Activated CD8-positive, alpha-beta memory T cell treated with anti-CD3 and anti-CD28 coated beads, Interleukin-2, amount 50 U/mL, for 1 hour (primary cell): ENCODE data around the gene PIK3R4.

Source experiments
- DNase-seq: peaks from one replicate; pipeline ENCODE4 v3.0.0-alpha.2; 2020; ENCODE audit errors: extremely low read depth

PIK3R4 gene

GRCh38 chr3:130741946-130742610 is 4.6 kb downstream of the PIK3R4 start:
- no peak for DNase-seq

- DNase-seq = no peak
Observed at GRCh38 chr3:130739848-130740247, 6.8 kb downstream of the PIK3R4 start.

DNA sequence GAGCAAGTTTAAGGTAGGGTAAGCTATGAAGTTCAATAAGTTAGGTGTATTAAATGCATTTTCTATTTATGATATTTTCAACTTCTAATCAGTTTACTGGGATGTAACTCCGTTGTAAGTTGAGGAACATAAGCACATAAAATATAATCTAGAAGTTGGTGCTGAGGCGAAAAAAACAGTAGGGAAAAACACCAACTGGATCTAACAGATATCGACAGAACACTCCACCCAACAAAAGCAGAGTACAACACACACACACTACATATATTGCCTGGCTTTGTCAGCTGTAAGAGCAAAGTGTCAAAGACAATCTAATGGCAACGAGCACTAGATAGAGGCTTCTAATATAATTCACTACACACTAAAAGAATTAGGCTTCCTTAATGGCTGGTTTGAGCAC is 8.4 kb downstream of the PIK3R4 start:
- DNase-seq = no peak

- DNase-seq = no peak
Observed at GRCh38 chr3:130737622-130738021, 9.0 kb downstream of the PIK3R4 start.

- DNase-seq = no peak
Observed at GRCh38 chr3:130733236-130733875, 13.3 kb downstream of the PIK3R4 start.

DNA sequence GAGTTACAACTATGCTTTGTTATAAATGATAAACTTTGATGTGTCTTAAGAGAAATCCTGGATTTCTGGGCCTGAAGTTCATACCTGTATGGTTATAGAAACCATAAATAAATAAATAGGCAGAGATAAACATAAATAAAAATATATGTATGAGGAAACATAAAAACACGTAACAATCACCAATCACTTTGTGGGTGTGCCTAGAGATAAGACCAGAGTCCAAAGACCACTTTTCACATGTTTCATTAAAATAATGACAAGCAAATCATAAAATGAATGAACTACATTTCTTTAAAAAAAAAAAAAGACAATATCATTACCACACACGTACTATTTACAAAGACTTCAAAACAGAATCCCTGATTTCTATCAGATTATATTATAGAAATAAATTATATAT is 14.1 kb downstream of the PIK3R4 start:
- DNase-seq = no peak

GRCh38 chr3:130731817-130732216 is 14.8 kb downstream of the PIK3R4 start:
- DNase-seq = no peak

DNA sequence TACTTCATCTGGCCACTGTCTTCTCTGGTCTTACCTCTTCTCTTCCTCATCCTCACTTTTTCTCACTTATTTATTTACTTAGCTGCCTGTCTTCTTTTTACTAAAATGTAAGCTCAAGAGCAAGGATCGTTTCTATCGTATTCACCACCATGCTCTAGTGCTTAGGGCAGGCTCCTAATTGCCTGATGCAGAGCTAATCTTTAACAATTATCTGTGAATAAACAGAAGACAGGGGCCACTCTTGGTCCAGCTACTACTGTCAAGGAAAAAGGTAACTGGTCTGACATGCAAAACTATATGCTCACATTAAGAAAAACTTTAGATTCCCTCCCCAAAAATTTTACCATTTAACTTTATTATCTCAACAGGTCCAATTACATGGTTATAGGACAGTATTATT is 17.5 kb downstream of the PIK3R4 start:
- no peak for DNase-seq

DNA sequence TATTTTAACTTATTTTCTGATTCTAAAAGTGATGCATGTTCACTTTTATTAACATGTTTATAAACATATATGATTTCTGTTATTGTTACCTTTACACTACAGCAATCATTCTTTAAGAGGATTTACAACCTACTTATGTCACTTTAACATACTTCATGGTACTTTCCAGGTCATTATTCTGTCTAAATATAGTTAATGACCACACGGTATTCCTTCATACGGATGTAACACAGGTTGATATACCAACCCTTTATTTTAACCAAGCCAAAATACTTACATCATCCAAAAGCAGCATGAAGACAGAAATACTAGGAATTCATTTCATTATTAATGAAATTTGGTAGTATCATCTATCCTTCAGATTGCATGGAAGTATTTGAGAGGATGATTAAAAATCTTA is 18.6 kb downstream of the PIK3R4 start:
- no peak for DNase-seq

DNA sequence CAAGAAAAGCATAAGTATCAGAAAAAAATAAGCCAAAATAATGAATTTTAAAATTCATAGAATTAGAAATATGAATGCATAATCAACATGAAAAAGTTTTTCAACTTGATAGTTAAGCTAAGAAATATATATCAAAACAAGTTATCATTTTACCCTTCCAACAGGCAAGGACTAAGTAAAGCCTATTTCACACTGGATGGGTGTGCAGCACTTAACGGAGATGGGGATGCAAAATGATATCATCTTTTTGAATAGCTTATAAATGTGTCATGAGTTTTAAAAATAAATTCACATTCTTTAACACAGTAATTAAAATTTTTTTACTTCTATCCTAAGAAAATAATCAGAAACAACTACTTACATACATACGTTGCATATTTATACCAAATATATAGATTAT is 20.9 kb downstream of the PIK3R4 start:
- DNase-seq = no peak

DNA sequence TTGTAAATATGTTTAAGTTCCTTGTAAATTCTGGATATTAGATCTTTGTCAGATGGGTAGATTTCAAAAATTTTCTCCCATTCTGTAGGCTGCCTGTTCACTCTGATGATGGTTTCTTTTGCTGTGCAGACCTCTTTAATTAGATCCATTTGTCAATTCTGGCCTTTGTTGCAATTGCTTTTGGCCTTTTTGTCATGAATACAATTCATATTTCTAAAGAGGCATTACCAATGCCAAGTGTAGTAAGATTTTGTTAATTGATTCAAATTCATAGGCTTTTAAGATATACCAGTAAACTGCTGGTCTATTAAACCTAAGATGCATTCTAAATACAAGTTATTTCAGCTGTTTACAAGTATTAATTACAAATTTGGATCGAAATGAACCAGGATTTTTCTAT is 31.0 kb downstream of the PIK3R4 start:
- no peak for DNase-seq

DNA sequence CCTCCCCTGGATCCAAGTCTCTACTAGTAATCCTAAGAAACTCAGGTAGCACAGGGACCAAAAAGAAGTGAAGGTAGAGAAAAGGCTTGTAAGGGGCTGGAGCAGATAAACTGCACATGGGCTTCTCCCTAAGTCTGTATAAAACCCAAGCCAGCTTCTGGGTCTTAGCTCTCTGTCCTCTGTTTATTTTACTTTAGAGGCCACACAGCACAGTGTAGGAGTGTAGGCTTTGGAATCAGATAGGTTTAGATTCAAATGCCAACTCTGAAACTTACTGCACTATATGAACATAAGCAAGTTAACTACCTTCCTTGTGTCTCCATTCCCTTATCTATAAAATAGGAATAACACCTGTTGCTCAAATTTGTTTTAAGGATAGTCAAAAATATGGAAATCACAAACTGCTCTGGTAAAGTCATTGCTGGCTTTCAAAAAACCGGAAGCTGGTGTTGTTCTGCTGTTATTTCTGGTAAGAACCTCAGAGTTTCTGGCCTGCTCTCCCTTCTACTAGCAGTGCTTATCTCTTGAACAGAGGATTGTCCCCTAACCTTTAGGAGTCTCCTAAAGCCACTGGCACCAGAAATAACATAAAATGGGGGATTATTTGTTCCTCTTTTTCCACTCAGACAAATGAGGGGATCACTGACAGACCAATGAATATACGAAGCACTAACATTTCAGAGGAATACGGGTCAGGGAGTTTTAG is 33.8 kb downstream of the PIK3R4 start:
- no peak for DNase-seq

DNA sequence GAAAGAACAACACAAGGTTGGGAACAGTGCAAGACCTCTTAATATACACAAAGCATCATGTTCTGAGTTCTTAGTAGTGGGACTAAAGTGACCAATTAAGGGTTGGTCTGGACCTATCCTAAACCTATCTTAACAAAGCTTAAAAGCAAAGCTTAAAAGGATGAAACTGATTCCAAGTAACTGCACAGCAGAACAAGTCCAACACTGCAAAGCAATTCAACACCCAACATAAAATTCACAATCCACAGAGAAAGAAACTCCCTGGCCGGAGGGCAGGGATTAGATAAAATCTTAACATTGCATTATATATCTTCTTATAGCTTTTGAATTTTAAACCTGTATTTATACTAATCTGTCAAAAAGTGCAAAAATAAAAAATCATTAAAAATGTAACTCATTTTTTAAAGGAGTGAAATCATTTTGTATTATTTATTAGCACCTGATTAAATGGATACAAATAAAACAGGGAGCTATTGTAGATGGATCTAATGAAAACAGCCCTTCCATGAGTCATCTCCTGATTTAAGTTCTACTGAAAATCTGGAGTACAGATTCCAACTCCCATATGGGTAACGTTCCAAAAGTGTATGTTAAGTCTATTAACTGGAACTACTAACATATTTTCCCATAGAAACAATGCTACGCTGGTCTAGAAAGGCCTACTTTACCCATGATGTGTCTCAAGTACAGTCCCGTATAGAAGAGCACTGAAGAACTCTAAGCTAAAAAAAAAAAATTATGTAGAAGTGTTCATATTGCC is 34.9 kb downstream of the PIK3R4 start:
- DNase-seq = no peak

- DNase-seq = no peak
Observed at GRCh38 chr3:130709671-130710070, 37.0 kb downstream of the PIK3R4 start.

DNA sequence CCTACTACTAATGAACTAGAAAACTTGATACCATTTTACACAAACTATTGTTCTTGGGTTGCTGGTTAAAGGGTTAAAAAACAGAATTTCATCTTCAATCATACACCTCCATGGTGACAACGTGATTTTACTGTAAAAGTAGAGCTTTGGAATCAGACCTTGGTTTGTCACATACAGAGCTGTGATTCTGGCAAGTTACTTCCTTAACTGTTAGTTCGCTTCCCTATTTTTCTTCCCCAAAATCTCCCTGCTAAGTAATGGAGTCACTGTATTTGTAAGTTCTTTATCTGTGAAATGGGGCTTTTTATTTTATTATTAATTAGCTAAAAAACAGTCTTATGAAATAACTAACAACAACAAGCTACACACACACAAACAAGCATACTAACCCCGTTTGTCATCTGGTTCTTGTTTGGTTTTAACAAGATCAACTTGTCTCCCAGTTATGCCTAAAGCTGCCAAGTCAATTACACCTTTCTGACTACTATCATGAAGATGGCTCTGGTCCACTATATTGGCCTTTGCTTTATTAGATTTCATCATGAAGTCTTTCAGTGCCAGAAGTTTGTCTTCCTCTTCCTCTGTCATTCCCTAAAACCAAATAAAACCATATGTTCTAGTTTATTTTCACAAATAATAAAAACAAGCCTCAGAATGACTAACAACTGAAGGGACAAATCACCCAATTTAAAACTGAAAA is 38.6 kb downstream of the PIK3R4 start:
- DNase-seq = no peak

DNA sequence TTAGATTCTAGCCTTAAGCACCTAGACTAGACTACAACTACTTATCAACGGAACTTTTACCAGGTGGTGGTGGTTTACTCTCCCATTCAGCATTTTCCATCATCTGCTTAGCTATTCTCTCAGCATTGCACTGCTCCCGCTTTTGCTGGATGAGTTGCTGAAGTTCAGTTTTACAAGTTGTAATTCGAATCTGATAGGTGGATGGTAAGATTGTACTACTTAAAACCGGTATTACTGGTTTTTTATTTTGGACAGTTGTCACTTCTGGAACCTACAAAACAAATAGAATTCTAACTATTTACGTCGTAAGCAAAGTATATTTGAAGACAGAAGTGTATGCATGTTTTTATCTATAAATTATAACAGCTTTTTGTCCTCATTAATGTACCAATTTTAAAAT is 41.1 kb downstream of the PIK3R4 start:
- no peak for DNase-seq

DNA sequence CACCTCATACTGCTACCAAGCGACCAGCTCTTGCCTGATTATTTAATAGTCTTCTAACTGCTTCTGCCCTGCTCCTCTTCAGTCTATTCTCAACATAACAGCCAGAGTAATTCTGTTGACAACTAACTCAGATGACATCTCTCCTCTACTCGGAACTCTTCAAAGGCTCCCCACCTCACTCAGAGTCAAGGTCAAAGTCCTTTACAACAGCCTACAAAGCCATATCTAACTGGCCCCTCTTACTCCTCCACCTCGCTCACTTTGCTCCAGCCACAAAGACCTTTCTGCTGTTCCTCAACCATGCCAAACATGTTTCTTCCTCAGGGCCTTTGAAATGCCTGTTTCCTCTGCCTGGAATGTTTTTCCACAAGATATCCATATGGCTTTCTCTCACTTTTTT is 43.6 kb downstream of the PIK3R4 start:
- no peak for DNase-seq

- no peak for DNase-seq
Observed at GRCh38 chr3:130700541-130700940, 46.1 kb downstream of the PIK3R4 start.

DNA sequence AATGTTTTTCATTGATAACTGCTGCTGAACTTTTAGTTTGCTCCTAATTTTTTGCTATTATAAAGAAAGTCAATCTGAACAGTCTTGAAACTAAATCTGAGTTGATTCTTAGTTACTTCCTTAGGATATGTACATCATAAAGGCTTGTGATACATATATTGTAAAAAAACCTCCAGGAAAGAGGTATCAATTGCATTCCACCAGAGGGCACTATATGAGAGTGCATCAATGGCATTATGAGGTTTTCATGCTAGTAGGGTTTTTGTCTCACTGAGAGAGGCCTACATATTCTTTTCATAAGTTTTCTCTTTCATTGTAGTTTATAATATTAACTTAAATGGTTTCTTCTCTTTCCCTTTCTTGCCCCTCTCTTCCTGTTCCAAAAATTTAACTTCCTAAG is 46.9 kb downstream of the PIK3R4 start:
- DNase-seq = no peak

DNA sequence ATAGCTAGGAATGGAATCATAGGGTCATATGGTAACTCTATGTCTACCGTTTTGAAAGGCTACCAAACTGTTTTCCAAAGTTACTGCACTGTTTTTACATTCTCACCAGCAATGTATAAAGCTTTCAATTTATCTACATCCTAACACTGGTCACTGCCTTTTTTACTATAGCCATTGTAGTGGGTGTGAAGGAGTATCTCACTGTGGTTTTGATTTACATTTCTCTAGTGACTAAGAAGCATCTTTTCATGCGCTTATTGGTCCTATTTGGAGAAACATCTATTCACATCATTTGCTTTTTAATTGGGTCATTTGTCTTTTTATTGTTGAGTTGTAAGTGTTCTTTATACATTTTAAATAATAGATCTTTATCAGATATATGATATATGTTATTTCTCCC is 53.3 kb downstream of the PIK3R4 start:
- DNase-seq = no peak

DNA sequence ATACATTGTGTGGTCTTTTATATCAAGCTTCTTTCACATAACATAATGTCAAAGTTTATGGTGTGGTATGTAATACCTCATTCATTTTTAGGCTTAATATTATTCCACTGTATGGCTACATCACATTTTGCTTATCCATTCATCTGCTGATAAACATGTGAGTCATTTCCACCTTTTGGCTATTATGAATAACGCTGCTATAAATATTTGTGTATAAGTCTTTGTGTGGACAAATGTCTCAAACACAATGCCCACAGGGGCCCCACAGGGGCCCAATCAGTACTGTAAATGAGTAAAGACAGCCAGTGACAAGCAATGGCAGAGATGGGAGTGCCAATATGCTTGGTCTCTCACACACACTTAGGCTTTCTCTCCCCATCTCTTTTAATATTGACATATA is 54.2 kb downstream of the PIK3R4 start:
- DNase-seq = no peak
